Keratinocyte (primary cell): ENCODE data around the gene ARL15. TPM values are rescaled to one million over a fixed set of nuclear protein-coding genes. Genes with fewer than 3 reads are reported as not detected.
A peak's percentile ranks its signal among the peaks of the same experiment; 100 is the strongest.

Source experiments
- DNase-seq: peaks from one replicate; pipeline ENCODE4 v3.0.0-alpha.2; 2011; ENCODE audit warnings: low read depth, missing footprints, low spot score
- FAIRE-seq: peaks from 2 replicates; lab custom pipeline; 2011; peaks lifted over from hg19 to GRCh38; lab: Jason Lieb, UNC
- H2AFZ ChIP-seq: 2 replicates; pipeline ENCODE4 v1.6.0; 2012; ENCODE audit warnings: low read length, control low read depth, inconsistent platforms; ENCODE audit not compliant: control insufficient read depth
- H3K27ac ChIP-seq: 2 replicates; pipeline ENCODE4 v1.5.1; 2011; ENCODE audit warnings: low read length; ENCODE audit not compliant: control insufficient read depth, insufficient read depth
- H3K27me3 ChIP-seq: 3 replicates; pipeline ENCODE4 v1.6.0; 2011; ENCODE audit warnings: low read length; ENCODE audit not compliant: control insufficient read depth, insufficient read depth; ENCODE audit errors: extremely low read depth
- H3K36me3 ChIP-seq, 2 experiments: 2 replicates in 1 of 2; 3 replicates in 1 of 2; pipeline ENCODE4 v1.5.1; 2011; ENCODE audit warnings: low read length in 2 of 2, mild to moderate bottlenecking in 1 of 2; ENCODE audit not compliant: control insufficient read depth in 2 of 2, insufficient read depth in 2 of 2; ENCODE audit errors: extremely low read depth in 1 of 2
- H3K4me1 ChIP-seq: 3 replicates; pipeline ENCODE4 v1.5.1; 2011; ENCODE audit warnings: low read length; ENCODE audit not compliant: control insufficient read depth, insufficient read depth; ENCODE audit errors: extremely low read depth
- H3K4me2 ChIP-seq: 3 replicates; pipeline ENCODE4 v1.6.0; 2011; ENCODE audit warnings: low read depth, low read length; ENCODE audit not compliant: control insufficient read depth, insufficient read depth; ENCODE audit errors: extremely low read depth
- H3K4me3 ChIP-seq, 3 experiments: fragments of 200-600 bp in 1 of 3; sonication (generic) in 1 of 3; 2 replicates in 2 of 3; 3 replicates in 1 of 3; pipeline ENCODE4 v1.5.1; 2011 to 2016; ENCODE audit warnings: low read length in 3 of 3, mild to moderate bottlenecking in 3 of 3, control low read depth in 2 of 3, inconsistent platforms in 1 of 3, low read depth in 1 of 3, mixed read lengths in 1 of 3, mixed run types in 1 of 3, moderate library complexity in 1 of 3; ENCODE audit not compliant: control insufficient read depth in 2 of 3, insufficient read depth in 2 of 3; ENCODE audit errors: extremely low read depth in 1 of 3
- H3K79me2 ChIP-seq: 2 replicates; pipeline ENCODE4 v1.6.0; 2012; ENCODE audit warnings: low read length; ENCODE audit not compliant: control insufficient read depth, insufficient read depth
- H3K9ac ChIP-seq: 3 replicates; pipeline ENCODE4 v1.6.0; 2011; ENCODE audit warnings: low read length; ENCODE audit not compliant: control insufficient read depth, insufficient read depth; ENCODE audit errors: extremely low read depth
- H3K9me1 ChIP-seq: 3 replicates; pipeline ENCODE4 v1.6.0; 2011; ENCODE audit warnings: low read length; ENCODE audit not compliant: control insufficient read depth, insufficient read depth; ENCODE audit errors: extremely low read depth
- H3K9me3 ChIP-seq: 2 replicates; pipeline ENCODE4 v1.5.1; 2012; ENCODE audit warnings: low read depth, low read length; ENCODE audit not compliant: control insufficient read depth
- H4K20me1 ChIP-seq: 3 replicates; pipeline ENCODE4 v1.6.0; 2011; ENCODE audit warnings: low read length; ENCODE audit not compliant: control insufficient read depth, insufficient read depth; ENCODE audit errors: extremely low read depth
- EZH2 ChIP-seq: IDR thresholded peaks from one replicate; pipeline ENCODE4 v1.6.1; 2012; ENCODE audit warnings: inconsistent platforms, mild to moderate bottlenecking, low read length, moderate library complexity
- dilution Hi-C: fragments of 300-500 bp; cut with MboI; formaldehyde crosslinking; loops from one replicate; pipeline ENCODE4 v1.7.0; 2020; ENCODE audit warnings: low sequenced_read_pairs; ENCODE audit not compliant: extremely low pct_ligation_motif_present
- polyA plus RNA-seq, 5 experiments: library from polyadenylated mRNA; depleted of rRNA in 3 of 5; stranded (reverse) in 3 of 5; stranded (forward) in 1 of 5; unstranded in 1 of 5; fragments of >200 nt; gene quantifications; 1 replicate in 1 of 5; 2 replicates in 3 of 5; 3 replicates in 1 of 5; pipeline versions ENCODE4 v1.2.1 to v1.2.3, GENCODE V29; 2011 to 2012; ENCODE audit warnings: missing spikeins in 2 of 5, low read depth in 1 of 5, low replicate concordance in 1 of 5
- TF ChIP-seq, protein P1 (sequence below), 3 experiments: IDR thresholded peaks in 1 of 3; conservative IDR thresholded peaks in 1 of 3; optimal IDR thresholded peaks in 1 of 3; 2 replicates in 2 of 3; 3 replicates in 1 of 3; pipeline versions ENCODE3 to v1.5.1; 2011; ENCODE audit warnings: low read length in 3 of 3, mild to moderate bottlenecking in 3 of 3, moderate library complexity in 2 of 3, control low read depth in 1 of 3, inconsistent platforms in 1 of 3; ENCODE audit not compliant: insufficient read depth in 2 of 3; ENCODE audit errors: extremely low read depth in 1 of 3

ARL15 gene
- polyA plus RNA-seq, 1 donor (not counting 4 experiments of a cell fraction or from before 2014, with no cell fraction given): 19.7 TPM

DNA sequence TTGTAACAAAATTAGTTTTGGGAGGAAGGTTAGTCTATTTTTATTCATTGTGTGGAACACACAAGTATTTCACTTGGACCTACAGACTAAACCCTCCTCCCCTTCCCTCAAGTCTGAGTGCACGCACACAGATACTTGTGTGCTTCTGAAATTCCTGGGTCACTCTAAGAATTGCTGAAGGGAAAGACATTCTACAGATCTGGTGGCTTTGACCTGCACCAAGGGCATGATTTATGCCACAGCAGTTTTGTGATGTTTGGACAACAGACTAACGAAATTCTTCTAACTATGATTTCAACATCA, 150.5 kb downstream of the ARL15 start:
- no peaks in the 10 kb centered on the region for H3K36me3 ChIP-seq
- H3K9me1 ChIP-seq: no peaks in the 10 kb centered on the region
- H3K4me1 ChIP-seq: no peaks in the 10 kb centered on the region
- no peak overlapping the region for H3K9ac ChIP-seq
- no peaks in the 10 kb centered on the region for H4K20me1 ChIP-seq
- H3K27ac ChIP-seq: no peak overlapping the region
- H3K4me3 ChIP-seq: no peak overlapping the region
- no peak overlapping the region for H3K4me2 ChIP-seq
- FAIRE-seq: no peak
- dilution Hi-C loops: no loop called here
- no peak for DNase-seq
- H3K79me2 ChIP-seq: no peaks in the 10 kb centered on the region
- no peaks in the 10 kb centered on the region for H3K9me3 ChIP-seq
- TF ChIP-seq EZH2: no peak
- TF ChIP-seq, protein P1, sequence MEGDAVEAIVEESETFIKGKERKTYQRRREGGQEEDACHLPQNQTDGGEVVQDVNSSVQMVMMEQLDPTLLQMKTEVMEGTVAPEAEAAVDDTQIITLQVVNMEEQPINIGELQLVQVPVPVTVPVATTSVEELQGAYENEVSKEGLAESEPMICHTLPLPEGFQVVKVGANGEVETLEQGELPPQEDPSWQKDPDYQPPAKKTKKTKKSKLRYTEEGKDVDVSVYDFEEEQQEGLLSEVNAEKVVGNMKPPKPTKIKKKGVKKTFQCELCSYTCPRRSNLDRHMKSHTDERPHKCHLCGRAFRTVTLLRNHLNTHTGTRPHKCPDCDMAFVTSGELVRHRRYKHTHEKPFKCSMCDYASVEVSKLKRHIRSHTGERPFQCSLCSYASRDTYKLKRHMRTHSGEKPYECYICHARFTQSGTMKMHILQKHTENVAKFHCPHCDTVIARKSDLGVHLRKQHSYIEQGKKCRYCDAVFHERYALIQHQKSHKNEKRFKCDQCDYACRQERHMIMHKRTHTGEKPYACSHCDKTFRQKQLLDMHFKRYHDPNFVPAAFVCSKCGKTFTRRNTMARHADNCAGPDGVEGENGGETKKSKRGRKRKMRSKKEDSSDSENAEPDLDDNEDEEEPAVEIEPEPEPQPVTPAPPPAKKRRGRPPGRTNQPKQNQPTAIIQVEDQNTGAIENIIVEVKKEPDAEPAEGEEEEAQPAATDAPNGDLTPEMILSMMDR (optimal IDR thresholded peaks at IDR 0.05 in 1 of 3, IDR thresholded peaks at IDR 0.05 in 1 of 3, conservative IDR thresholded peaks at IDR 0.05 in 1 of 3; ENCODE audit: extremely low read depth in 1 of 3, insufficient read depth in 2 of 3, low read length in 3 of 3): no peak
- no peaks in the 10 kb centered on the region for H3K27me3 ChIP-seq
- no peak overlapping the region for H2AFZ ChIP-seq

DNA sequence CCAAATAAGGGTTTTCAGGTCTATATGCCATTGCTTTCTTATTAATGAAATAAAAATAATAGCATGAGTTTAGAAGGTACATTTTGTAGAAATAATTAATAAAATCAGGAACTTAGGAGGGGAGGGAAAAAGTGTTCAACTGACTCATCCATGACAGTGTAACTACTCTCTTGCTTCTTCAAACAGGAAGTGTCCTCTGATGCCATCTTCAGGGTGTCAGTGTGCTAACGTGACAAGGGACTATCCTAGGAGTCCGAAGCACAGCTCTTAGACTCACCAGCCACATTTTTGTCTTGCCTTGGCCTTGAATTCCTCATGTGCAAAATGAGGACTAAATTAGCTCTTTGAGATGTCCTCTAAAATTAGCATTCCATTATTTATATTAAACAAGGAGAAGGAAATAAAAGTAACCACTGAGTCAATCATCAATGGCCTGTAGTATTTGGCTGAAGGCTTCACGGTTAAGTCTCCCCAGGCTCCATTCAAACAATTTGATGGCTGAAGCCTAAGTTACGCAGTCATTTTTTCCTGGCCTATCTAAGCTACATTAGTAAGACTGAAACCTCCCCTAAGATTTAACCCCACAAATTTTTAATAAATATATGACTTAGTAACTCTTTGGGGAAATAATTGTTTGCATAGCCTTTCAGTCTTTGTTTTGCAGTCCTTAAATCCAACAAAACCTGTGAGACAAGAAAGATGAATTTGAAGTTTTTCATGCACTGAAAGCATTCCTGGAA, 151.1 kb downstream of the ARL15 start:
- no peak for TF ChIP-seq EZH2
- TF ChIP-seq, protein P1 (optimal IDR thresholded peaks at IDR 0.05 in 1 of 3, IDR thresholded peaks at IDR 0.05 in 1 of 3, conservative IDR thresholded peaks at IDR 0.05 in 1 of 3; ENCODE audit: extremely low read depth in 1 of 3, insufficient read depth in 2 of 3, low read length in 3 of 3): peak in 2 of 3 experiments; percentile 16 to 65
- no peak overlapping the region for H3K4me2 ChIP-seq
- no peak overlapping the region for H2AFZ ChIP-seq
- no peak overlapping the region for H3K27ac ChIP-seq
- DNase-seq (no peak), FAIRE-seq (peak; percentile 71)
- H4K20me1 ChIP-seq: no peaks in the 10 kb centered on the region
- dilution Hi-C loops: no loop called here
- H3K36me3 ChIP-seq: no peaks in the 10 kb centered on the region
- no peak overlapping the region for H3K9ac ChIP-seq
- H3K4me1 ChIP-seq: no peaks in the 10 kb centered on the region
- H3K79me2 ChIP-seq: no peaks in the 10 kb centered on the region
- H3K9me3 ChIP-seq: no peaks in the 10 kb centered on the region
- no peaks in the 10 kb centered on the region for H3K9me1 ChIP-seq
- H3K4me3 ChIP-seq: no peak overlapping the region
- H3K27me3 ChIP-seq: no peaks in the 10 kb centered on the region
